Measurements from ENCODE around the gene SPATA1.

Gene SPATA1

DNA sequence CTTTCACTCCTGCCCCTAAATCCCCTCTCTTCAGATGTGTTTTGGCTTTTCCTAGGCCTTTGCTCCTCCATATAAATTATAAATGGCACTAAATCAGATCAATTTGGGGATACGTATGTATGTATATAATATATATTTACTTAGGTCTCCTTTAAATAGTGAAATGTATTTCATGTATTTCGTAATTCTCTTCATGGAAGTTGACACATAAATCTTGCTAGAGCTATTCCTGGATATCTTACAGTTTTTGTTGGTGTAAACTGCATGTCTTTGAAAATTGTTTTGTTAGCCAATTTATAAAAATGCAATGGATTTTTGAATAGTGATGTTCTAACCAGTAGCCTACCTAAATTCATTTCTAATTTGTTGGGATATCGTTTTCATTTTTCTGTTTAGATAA lies 18.1 kb upstream of the SPATA1 start:
- Histone ChIP-seq H3K9me3 (ENCODE audit: insufficient read depth, low read length) (no peaks in the 10 kb centered on the region), H3K36me3 (replicated peaks; ENCODE audit: low read depth, low read length) (peaks cover 24% of the 10 kb centered on the region)

GRCh38 chr1:84489766-84490165 lies 16.4 kb upstream of the SPATA1 start:
- H4K20me1 ChIP-seq (ENCODE audit: insufficient read depth, low read length) = no peaks in the 10 kb centered on the region

More for the DNA sequence above, 18.1 kb upstream of the SPATA1 start:
- H3K27me3 ChIP-seq (ENCODE audit: low read depth, low read length) = no peaks in the 10 kb centered on the region
- no peak overlapping the region for H3K4me2 ChIP-seq (ENCODE audit: low read length)
- H2AFZ ChIP-seq (ENCODE audit: low read depth, low read length) = no peak overlapping the region
- H3K4me3 ChIP-seq (ENCODE audit: low read length) = no peak overlapping the region
- H3K9ac ChIP-seq (ENCODE audit: low read length) = no peak overlapping the region
- peaks cover 26% of the 10 kb centered on the region for H3K79me2 ChIP-seq (ENCODE audit: low read length)
- TF ChIP-seq CTCF (IDR thresholded peaks at IDR 0.05; ENCODE audit: low read depth, low read length) (no peak), EZH2phosphoT487 (IDR thresholded peaks at IDR 0.05; ENCODE audit: low read depth) (no peak)
- no peaks in the 10 kb centered on the region for H3K4me1 ChIP-seq (ENCODE audit: low read length)
- no peak overlapping the region for H3K27ac ChIP-seq (ENCODE audit: low read length)
- no peaks in the 10 kb centered on the region for H4K20me1 ChIP-seq (ENCODE audit: insufficient read depth, low read length)

DNA sequence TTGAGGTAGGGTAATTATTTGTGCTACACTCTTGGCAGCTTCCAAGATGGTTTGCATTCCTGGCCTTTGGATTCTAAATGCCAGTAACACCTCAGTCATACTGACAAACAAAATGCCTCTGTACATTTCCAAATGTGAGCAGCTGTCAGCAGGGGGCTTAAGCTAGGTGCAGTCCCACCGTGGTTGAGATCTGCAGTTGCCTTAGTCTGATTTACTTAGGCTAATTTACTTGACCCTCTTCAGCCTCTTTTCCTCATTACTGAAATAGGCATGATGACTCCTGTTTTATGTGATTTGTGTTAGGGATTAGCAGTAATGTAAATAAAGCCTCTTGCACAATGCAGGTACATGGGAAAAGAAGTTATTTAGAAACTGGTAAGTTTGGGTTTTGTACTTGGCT lies 13.5 kb upstream of the SPATA1 start:
- Histone ChIP-seq H3K27me3 (ENCODE audit: low read depth, low read length) (no peaks in the 10 kb centered on the region), H3K36me3 (replicated peaks; ENCODE audit: low read depth, low read length) (peaks cover 28% of the 10 kb centered on the region), H4K20me1 (ENCODE audit: insufficient read depth, low read length) (no peaks in the 10 kb centered on the region), H3K4me2 (ENCODE audit: low read length) (no peak overlapping the region), H3K4me3 (ENCODE audit: low read length) (no peak overlapping the region), H3K4me1 (ENCODE audit: low read length) (no peaks in the 10 kb centered on the region), H3K9me3 (ENCODE audit: insufficient read depth, low read length) (no peaks in the 10 kb centered on the region), H3K9ac (ENCODE audit: low read length) (no peak overlapping the region), H3K79me2 (ENCODE audit: low read length) (peaks cover 2% of the 10 kb centered on the region; the same call in 1 of the 2 replicates), H3K27ac (ENCODE audit: low read length) (no peak overlapping the region), H2AFZ (ENCODE audit: low read depth, low read length) (no peak overlapping the region)
- TF ChIP-seq CTCF (IDR thresholded peaks at IDR 0.05; ENCODE audit: low read depth, low read length) (no peak), EZH2phosphoT487 (IDR thresholded peaks at IDR 0.05; ENCODE audit: low read depth) (no peak)

More at GRCh38 chr1:84489766-84490165, 16.4 kb upstream of the SPATA1 start:
- no peak overlapping the region for H2AFZ ChIP-seq (ENCODE audit: low read depth, low read length)
- H3K79me2 ChIP-seq (ENCODE audit: low read length) = peaks cover 21% of the 10 kb centered on the region
- no peak overlapping the region for H3K4me2 ChIP-seq (ENCODE audit: low read length)
- no peak overlapping the region for H3K4me3 ChIP-seq (ENCODE audit: low read length)
- no peaks in the 10 kb centered on the region for H3K9me3 ChIP-seq (ENCODE audit: insufficient read depth, low read length)
- TF ChIP-seq EZH2phosphoT487 (IDR thresholded peaks at IDR 0.05; ENCODE audit: low read depth) (no peak), CTCF (IDR thresholded peaks at IDR 0.05; ENCODE audit: low read depth, low read length) (no peak)
- no peaks in the 10 kb centered on the region for H3K4me1 ChIP-seq (ENCODE audit: low read length)
- H3K36me3 ChIP-seq (replicated peaks; ENCODE audit: low read depth, low read length) = peaks cover 16% of the 10 kb centered on the region
- no peaks in the 10 kb centered on the region for H3K27me3 ChIP-seq (ENCODE audit: low read depth, low read length)
- H3K9ac ChIP-seq (ENCODE audit: low read length) = no peak overlapping the region
- H3K27ac ChIP-seq (ENCODE audit: low read length) = no peak overlapping the region

DNA sequence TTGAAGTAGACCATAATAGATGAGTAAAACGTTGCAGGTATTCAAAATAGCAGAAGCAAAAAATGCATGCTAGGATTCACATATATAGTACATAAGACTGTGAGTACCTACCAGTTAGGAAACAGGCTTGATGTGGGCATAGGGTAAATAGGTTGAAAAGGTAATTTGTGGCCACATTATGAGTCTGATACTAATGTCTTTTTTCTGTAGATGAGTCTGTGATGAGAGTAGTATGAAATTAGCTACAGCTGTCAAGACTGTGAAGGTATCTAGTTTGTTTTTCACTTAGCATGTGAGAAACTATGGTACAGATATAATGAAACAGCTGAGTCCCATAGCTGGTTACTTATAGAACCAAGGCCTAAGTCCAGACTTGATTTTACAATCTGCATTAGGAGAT lies 12.4 kb upstream of the SPATA1 start:
- no peaks in the 10 kb centered on the region for H3K79me2 ChIP-seq (ENCODE audit: low read length)
- no peak overlapping the region for H3K4me2 ChIP-seq (ENCODE audit: low read length)
- no peak overlapping the region for H3K9ac ChIP-seq (ENCODE audit: low read length)
- no peak overlapping the region for H3K4me3 ChIP-seq (ENCODE audit: low read length)
- H3K36me3 ChIP-seq (replicated peaks; ENCODE audit: low read depth, low read length) = peaks cover 28% of the 10 kb centered on the region
- no peaks in the 10 kb centered on the region for H3K9me3 ChIP-seq (ENCODE audit: insufficient read depth, low read length)
- no peak overlapping the region for H2AFZ ChIP-seq (ENCODE audit: low read depth, low read length)
- H3K4me1 ChIP-seq (ENCODE audit: low read length) = no peaks in the 10 kb centered on the region
- TF ChIP-seq CTCF (IDR thresholded peaks at IDR 0.05; ENCODE audit: low read depth, low read length) (no peak), EZH2phosphoT487 (IDR thresholded peaks at IDR 0.05; ENCODE audit: low read depth) (no peak)
- no peaks in the 10 kb centered on the region for H4K20me1 ChIP-seq (ENCODE audit: insufficient read depth, low read length)
- no peak overlapping the region for H3K27ac ChIP-seq (ENCODE audit: low read length)
- no peaks in the 10 kb centered on the region for H3K27me3 ChIP-seq (ENCODE audit: low read depth, low read length)
